KMS-11 (cell line): ENCODE data around the gene GABBR2.

Experiments
- H2AFZ ChIP-seq: fragments of 200-600 bp; sonication (generic); 2 replicates; pipeline ENCODE4 v1.6.1; 2016; ENCODE audit warnings: antibody characterized with exemption, mixed run types, low read depth
- H3K27ac ChIP-seq: fragments of 200-600 bp; sonication (generic); 2 replicates; pipeline ENCODE4 v1.6.1; 2016; ENCODE audit warnings: mild to moderate bottlenecking, mixed run types
- H3K27me3 ChIP-seq: fragments of 200-600 bp; sonication (generic); 2 replicates; pipeline ENCODE4 v1.6.1; 2017; ENCODE audit warnings: mild to moderate bottlenecking, low read depth, mixed run types, moderate library complexity; ENCODE audit not compliant: insufficient read depth
- H3K36me3 ChIP-seq: fragments of 200-600 bp; sonication (generic); 2 replicates; pipeline ENCODE4 v1.6.1; 2017; ENCODE audit warnings: mild to moderate bottlenecking, mixed run types; ENCODE audit not compliant: insufficient read depth
- H3K4me1 ChIP-seq: fragments of 200-600 bp; sonication (generic); 2 replicates; pipeline ENCODE4 v1.6.1; 2016; ENCODE audit warnings: mild to moderate bottlenecking, low read depth, mixed run types; ENCODE audit not compliant: poor library complexity, severe bottlenecking
- H3K4me2 ChIP-seq: fragments of 200-600 bp; sonication (generic); 2 replicates; pipeline ENCODE4 v1.7.0; 2016; ENCODE audit warnings: mild to moderate bottlenecking, mixed run types
- H3K4me3 ChIP-seq: fragments of 200-600 bp; sonication (generic); IDR thresholded peaks from 2 replicates; pipeline ENCODE4 v1.6.1; 2017; ENCODE audit warnings: low read depth, low read length, mixed read lengths; ENCODE audit not compliant: insufficient read depth
- H3K79me2 ChIP-seq: fragments of 200-600 bp; sonication (generic); 2 replicates; pipeline ENCODE4 v1.6.1; 2016; ENCODE audit warnings: low read depth, mixed run types; ENCODE audit not compliant: insufficient read depth
- H3K9ac ChIP-seq: fragments of 200-600 bp; sonication (generic); 2 replicates; pipeline ENCODE4 v1.6.1; 2016; ENCODE audit warnings: mild to moderate bottlenecking, mixed run types
- H4K20me1 ChIP-seq: fragments of 200-600 bp; sonication (generic); 2 replicates; pipeline ENCODE4 v1.6.1; 2016; ENCODE audit warnings: mild to moderate bottlenecking, mixed run types; ENCODE audit not compliant: insufficient read depth
- CTCF ChIP-seq: fragments of 200-600 bp; sonication (generic); conservative IDR thresholded peaks from 2 replicates; pipeline ENCODE4 v1.6.1; 2017; ENCODE audit warnings: low read depth, mild to moderate bottlenecking, antibody characterized with exemption, low read length, moderate library complexity, mixed read lengths

GABBR2 gene

GRCh38 chr9:98482226-98482625 lies 226.5 kb downstream of the GABBR2 start:
- no peaks in the 10 kb centered on the region for H3K27me3 ChIP-seq
- no peak overlapping the region for H3K4me3 ChIP-seq
- TF ChIP-seq CTCF: no peak
- no peaks in the 10 kb centered on the region for H3K79me2 ChIP-seq
- H3K4me1 ChIP-seq: no peaks in the 10 kb centered on the region
- H3K9ac ChIP-seq: no peak overlapping the region
- H3K36me3 ChIP-seq: no peaks in the 10 kb centered on the region
- no peaks in the 10 kb centered on the region for H4K20me1 ChIP-seq
- H3K27ac ChIP-seq: no peak overlapping the region
- no peak overlapping the region for H3K4me2 ChIP-seq
- H2AFZ ChIP-seq: no peak overlapping the region

GRCh38 chr9:98481676-98482075 lies 227.1 kb downstream of the GABBR2 start:
- H3K9ac ChIP-seq: no peak overlapping the region
- H3K4me1 ChIP-seq: no peaks in the 10 kb centered on the region
- no peak overlapping the region for H2AFZ ChIP-seq
- no peak overlapping the region for H3K27ac ChIP-seq
- H3K4me2 ChIP-seq: no peak overlapping the region
- no peak overlapping the region for H3K4me3 ChIP-seq
- H3K79me2 ChIP-seq: no peaks in the 10 kb centered on the region
- TF ChIP-seq CTCF: no peak
- no peaks in the 10 kb centered on the region for H3K27me3 ChIP-seq
- no peaks in the 10 kb centered on the region for H3K36me3 ChIP-seq
- H4K20me1 ChIP-seq: no peaks in the 10 kb centered on the region

- Histone ChIP-seq H3K27me3 (no peaks in the 10 kb centered on the region), H3K4me3 (no peak overlapping the region), H3K36me3 (no peaks in the 10 kb centered on the region), H4K20me1 (no peaks in the 10 kb centered on the region), H3K9ac (no peak overlapping the region), H3K4me2 (no peak overlapping the region), H2AFZ (no peak overlapping the region), H3K27ac (no peak overlapping the region), H3K79me2 (no peaks in the 10 kb centered on the region), H3K4me1 (no peaks in the 10 kb centered on the region)
- TF ChIP-seq CTCF: no peak
Measured at GRCh38 chr9:98479967-98480847, 228.5 kb downstream of the GABBR2 start.

GRCh38 chr9:98479449-98479848 lies 229.3 kb downstream of the GABBR2 start:
- Histone ChIP-seq H3K4me3 (no peak overlapping the region), H3K79me2 (no peaks in the 10 kb centered on the region), H3K36me3 (no peaks in the 10 kb centered on the region), H3K27me3 (no peaks in the 10 kb centered on the region), H3K9ac (no peak overlapping the region), H3K27ac (no peak overlapping the region), H3K4me2 (no peak overlapping the region), H2AFZ (no peak overlapping the region), H4K20me1 (no peaks in the 10 kb centered on the region), H3K4me1 (no peaks in the 10 kb centered on the region)
- TF ChIP-seq CTCF: no peak
